OCI-LY7 (cell line): Measurements from ENCODE around the gene UBFD1.

Source experiments
- CTCF ChIP-seq: fragments of 200-600 bp; sonication (generic); conservative IDR thresholded peaks from 2 replicates; pipeline ENCODE4 v1.5.1; 2014; ENCODE audit warnings: mild to moderate bottlenecking, antibody characterized with exemption, low read length, moderate library complexity, mixed read lengths
- EZH2phosphoT487 ChIP-seq: fragments of 200-600 bp; sonication (generic); IDR thresholded peaks from 2 replicates; pipeline ENCODE4 v1.6.1; 2018; ENCODE audit warnings: low read depth, borderline replicate concordance, mild to moderate bottlenecking, mixed run types, antibody characterized with exemption, low read length, moderate library complexity, mixed read lengths

GRCh38 chr16:23567602-23568001 lies 10.1 kb downstream of the UBFD1 start:
- no peak for TF ChIP-seq CTCF
- no peak for TF ChIP-seq EZH2phosphoT487
